NCI-H748 (cell line): ENCODE results near the gene CASQ2.
"Not testable (repeated sequence)": the region's sequence is repeated elsewhere in the genome, so short reads cannot be mapped to it uniquely, and the experiment has no call there.

Experiments
- DNase-seq: peaks from one replicate; lab custom pipeline; 2025; ENCODE audit not compliant: unreplicated experiment; lab: John Stamatoyannopoulos, UW

Gene CASQ2

GRCh38 chr1:115781343-115781742 is 12.8 kb upstream of the CASQ2 start:
- DNase-seq = no peak

- DNase-seq = not testable (repeated sequence)
Observed at GRCh38 chr1:115780655-115781054, 12.1 kb upstream of the CASQ2 start.

- DNase-seq = not testable (repeated sequence)
Observed at GRCh38 chr1:115779075-115779474, 10.6 kb upstream of the CASQ2 start.

- DNase-seq = peak; percentile 88
Observed at GRCh38 chr1:115771847-115772457, 3.4 kb upstream of the CASQ2 start.

GRCh38 chr1:115771094-115771846 is 2.8 kb upstream of the CASQ2 start:
- peak; percentile 49 for DNase-seq

- no peak for DNase-seq
Observed at GRCh38 chr1:115767403-115767802, 1.1 kb downstream of the CASQ2 start.

GRCh38 chr1:115765091-115765490 is 3.4 kb downstream of the CASQ2 start:
- DNase-seq = no peak

GRCh38 chr1:115764541-115764940 is 4.0 kb downstream of the CASQ2 start:
- peak; percentile 32 for DNase-seq

- no peak for DNase-seq
Observed at GRCh38 chr1:115762779-115763178, 5.7 kb downstream of the CASQ2 start.

- no peak for DNase-seq
Observed at GRCh38 chr1:115761601-115762302, 6.8 kb downstream of the CASQ2 start.

GRCh38 chr1:115757856-115758255 is 10.7 kb downstream of the CASQ2 start:
- no peak for DNase-seq

GRCh38 chr1:115757326-115757725 is 11.2 kb downstream of the CASQ2 start:
- DNase-seq = no peak

GRCh38 chr1:115755456-115756370 is 12.8 kb downstream of the CASQ2 start:
- DNase-seq = no peak

GRCh38 chr1:115753830-115754229 is 14.7 kb downstream of the CASQ2 start:
- DNase-seq = no peak

- DNase-seq = no peak
Observed at GRCh38 chr1:115753361-115753760, 15.2 kb downstream of the CASQ2 start.

GRCh38 chr1:115748401-115749150 is 19.9 kb downstream of the CASQ2 start:
- DNase-seq = peak; percentile 20

GRCh38 chr1:115746021-115746690 is 22.4 kb downstream of the CASQ2 start:
- DNase-seq = no peak

GRCh38 chr1:115744646-115745275 is 23.8 kb downstream of the CASQ2 start:
- no peak for DNase-seq

GRCh38 chr1:115740811-115741210 is 27.7 kb downstream of the CASQ2 start:
- DNase-seq = no peak
